Adipocyte (in vitro differentiated cells): ENCODE measurements around the gene MND1.

Source experiments
- DNase-seq: peaks from one replicate; pipeline ENCODE4 v3.0.0-alpha.2; 2015; ENCODE audit warnings: low read depth
- H3K27me3 ChIP-seq: replicated peaks from 2 replicates; pipeline ENCODE4 v1.7.0; 2013; ENCODE audit warnings: mild to moderate bottlenecking, low read length, moderate library complexity; ENCODE audit not compliant: control insufficient read depth, insufficient read depth
- H3K36me3 ChIP-seq: 2 replicates; pipeline ENCODE4 v1.7.0; 2013; ENCODE audit warnings: low read length, mild to moderate bottlenecking, moderate library complexity; ENCODE audit not compliant: control insufficient read depth, insufficient read depth, severe bottlenecking
- H3K4me1 ChIP-seq: 2 replicates; pipeline ENCODE4 v1.7.0; 2013; ENCODE audit warnings: mild to moderate bottlenecking, low read length, moderate library complexity; ENCODE audit not compliant: control insufficient read depth, insufficient read depth
- H3K4me3 ChIP-seq: 2 replicates; pipeline ENCODE4 v1.7.0; 2013; ENCODE audit warnings: mild to moderate bottlenecking, low read length, moderate library complexity
- H3K9ac ChIP-seq: 2 replicates; pipeline ENCODE4 v1.7.0; 2013; ENCODE audit warnings: mild to moderate bottlenecking, low read length, moderate library complexity
- H3K9me3 ChIP-seq: 2 replicates; pipeline ENCODE4 v1.7.0; 2013; ENCODE audit warnings: mild to moderate bottlenecking, low read length, moderate library complexity; ENCODE audit not compliant: control insufficient read depth

Gene MND1, protein sequence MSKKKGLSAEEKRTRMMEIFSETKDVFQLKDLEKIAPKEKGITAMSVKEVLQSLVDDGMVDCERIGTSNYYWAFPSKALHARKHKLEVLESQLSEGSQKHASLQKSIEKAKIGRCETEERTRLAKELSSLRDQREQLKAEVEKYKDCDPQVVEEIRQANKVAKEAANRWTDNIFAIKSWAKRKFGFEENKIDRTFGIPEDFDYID

DNA sequence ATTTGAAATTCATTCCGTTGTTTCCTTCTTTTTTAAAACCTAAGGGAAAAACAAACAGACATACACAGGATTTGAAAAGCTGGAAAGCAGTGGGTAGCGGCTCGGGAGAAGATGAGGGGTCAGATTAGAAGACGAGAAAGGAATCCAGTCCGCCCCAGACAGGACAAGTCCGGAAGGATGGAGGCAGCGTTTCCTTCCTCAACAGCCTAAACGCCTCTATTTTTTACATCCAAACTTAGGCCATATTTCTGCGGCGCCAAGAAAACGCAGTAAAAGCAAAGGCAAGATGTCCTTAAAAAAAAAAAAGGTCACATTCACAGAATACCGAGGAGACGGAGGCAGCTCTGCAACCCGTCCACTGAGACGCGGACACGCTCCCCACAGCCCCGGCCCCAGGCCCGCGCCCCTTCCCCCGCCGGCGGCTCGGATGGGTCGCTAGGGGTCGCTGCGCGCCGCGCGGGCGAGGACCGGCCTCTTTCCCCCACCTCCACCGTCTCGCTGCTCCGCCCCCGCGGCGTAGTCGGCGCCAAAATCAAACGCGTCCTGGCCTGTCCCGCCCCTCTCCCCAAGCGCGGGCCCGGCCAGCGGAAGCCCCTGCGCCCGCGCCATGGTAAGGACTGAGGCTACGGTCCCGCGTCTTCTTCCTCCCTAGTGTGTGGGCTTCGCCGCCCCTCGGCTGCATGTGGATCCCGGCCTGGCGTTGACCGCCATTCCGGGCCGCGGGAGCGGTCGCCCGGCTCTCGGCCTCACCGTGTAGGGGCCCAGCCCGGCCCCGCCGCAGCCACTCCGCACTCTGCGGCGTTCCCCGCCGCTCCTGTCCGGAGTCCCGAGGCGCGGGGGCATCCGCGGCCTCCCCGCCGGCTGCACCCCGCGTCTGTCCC is at the start of gene MND1:
Gene MND1 (plus strand): TSS at position 558 of the 881 bp plus-strand sequence. CDS start 50 bp downstream, at position 608.
- Histone ChIP-seq H3K9me3 (no peaks in the 10 kb centered on the region), H3K36me3 (no peaks in the 10 kb centered on the region), H3K9ac (peak within 1 kb of the TSS; percentile 71), H3K27me3 (no peaks in the 10 kb centered on the region), H3K4me3 (peak within 1 kb of the TSS; percentile 89), H3K4me1 (peaks cover 8% of the 10 kb centered on the region)
- DNase-seq, result peak; percentile 94

DNA sequence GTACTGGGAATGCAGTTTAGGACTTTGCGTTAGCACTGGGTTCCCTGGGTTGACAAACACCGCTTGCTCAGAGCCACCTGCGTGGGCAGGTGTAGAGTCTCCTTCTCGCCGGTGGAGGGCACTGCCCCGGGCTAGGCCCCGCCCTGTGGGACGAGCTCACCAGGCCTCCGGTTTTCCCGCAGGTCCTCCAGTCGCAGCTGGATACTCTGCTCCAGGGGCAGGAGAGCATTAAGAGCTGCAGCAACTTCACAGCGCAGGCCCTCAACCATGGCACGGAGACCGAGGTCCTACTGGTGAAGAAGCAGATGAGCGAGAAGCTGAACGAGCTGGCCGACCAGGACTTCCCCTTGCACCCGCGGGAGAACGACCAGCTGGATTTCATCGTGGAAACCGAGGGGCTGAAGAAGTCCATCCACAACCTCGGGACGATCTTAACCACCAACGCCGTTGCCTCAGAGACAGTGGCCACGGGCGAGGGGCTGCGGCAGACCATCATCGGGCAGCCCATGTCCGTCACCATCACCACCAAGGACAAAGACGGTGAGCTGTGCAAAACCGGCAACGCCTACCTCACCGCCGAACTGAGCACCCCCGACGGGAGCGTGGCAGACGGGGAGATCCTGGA is 49.2 kb upstream of the MND1 start:
- no peak for DNase-seq
- Histone ChIP-seq H3K27me3 (no peaks in the 10 kb centered on the region), H3K9me3 (peaks cover 12% of the 10 kb centered on the region), H3K4me3 (no peak overlapping the region), H3K9ac (no peak overlapping the region), H3K4me1 (peaks cover 12% of the 10 kb centered on the region), H3K36me3 (peaks cover 6% of the 10 kb centered on the region)

DNA sequence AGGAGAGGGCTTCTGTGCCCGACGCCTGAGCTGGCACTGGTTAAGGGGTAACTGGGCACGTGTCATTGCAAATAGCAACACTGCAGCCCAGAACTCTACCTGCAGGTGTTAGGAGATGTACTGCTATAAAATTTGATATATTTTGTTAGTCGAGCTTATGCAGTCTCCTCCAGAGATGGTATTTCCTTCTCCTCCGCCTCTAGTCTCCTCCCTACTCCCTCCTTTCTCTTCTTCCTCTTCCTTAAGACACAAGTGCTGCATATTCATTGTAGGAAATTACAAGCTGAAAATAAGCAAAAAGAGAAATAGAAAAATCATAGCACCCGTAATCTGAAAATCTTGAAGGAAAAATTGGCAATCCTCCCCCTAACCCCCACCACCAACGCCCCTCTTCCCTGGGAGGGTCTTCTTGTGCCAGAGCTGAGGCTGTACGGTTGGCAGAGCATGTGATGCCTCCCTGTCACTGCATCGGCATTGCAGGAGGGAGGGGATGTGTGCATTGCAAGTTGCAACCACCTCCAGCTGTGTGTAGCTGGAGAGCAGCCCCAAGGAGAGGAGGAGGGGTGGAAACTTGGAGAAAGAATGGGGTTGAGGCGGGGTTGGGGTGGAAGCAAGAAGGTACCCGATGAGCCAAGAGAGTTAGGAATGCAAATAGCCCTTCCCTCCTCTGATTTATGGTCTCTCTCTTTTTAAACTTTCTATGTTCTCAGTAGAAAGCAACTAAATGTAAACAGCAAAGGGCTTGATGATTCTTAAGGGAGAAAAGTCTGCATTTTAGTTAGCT is 48.3 kb upstream of the MND1 start:
- DNase-seq, result peak; percentile 54
- peaks cover 13% of the 10 kb centered on the region for H3K9me3 ChIP-seq
- peak overlapping the region; percentile 15 for H3K4me3 ChIP-seq
- H3K9ac ChIP-seq, result no peak overlapping the region
- H3K36me3 ChIP-seq, result peaks cover 7% of the 10 kb centered on the region
- peaks cover 12% of the 10 kb centered on the region for H3K4me1 ChIP-seq
- no peaks in the 10 kb centered on the region for H3K27me3 ChIP-seq

DNA sequence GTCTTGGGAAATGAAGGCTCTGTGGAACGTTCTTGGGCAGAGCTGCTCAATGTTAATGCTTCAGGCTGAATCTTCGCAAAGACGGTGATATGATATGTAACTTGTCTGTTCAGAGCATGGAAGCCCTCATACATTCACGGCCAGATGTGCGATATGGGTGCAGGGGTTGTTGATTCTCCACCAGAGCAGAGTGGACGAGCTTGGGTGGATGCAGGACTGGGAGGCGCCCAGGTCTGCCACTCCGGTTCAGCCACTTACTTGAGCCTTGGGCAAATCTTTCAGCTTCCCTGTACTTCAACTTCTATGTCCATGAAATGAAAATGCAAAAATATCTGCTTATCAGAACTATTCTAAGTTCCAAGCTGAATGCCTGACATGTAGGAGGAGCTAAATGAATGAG is 47.4 kb upstream of the MND1 start:
- Histone ChIP-seq H3K9me3 (peaks cover 19% of the 10 kb centered on the region), H3K4me1 (peaks cover 12% of the 10 kb centered on the region), H3K36me3 (peaks cover 10% of the 10 kb centered on the region), H3K4me3 (no peak overlapping the region), H3K9ac (no peak overlapping the region), H3K27me3 (no peaks in the 10 kb centered on the region)
- no peak for DNase-seq

DNA sequence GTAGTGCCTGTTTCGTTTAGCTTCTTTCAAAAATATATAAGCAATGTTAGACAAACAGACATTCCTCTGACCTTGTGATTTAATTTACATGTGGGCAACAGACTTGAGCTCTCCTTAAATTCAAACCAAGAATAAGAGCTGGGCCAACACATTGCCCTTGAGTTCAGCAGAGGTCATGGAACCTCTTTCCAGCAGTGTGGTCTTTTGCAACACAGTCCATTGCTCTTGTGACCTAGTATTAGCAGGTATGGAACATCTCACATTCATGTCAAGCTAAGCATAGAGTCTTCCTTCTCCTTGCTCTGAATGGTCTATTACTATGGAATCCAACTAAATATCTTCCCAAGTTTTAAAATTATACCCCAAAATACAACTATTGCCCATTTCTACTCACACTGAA is 33.7 kb upstream of the MND1 start:
- no peaks in the 10 kb centered on the region for H3K27me3 ChIP-seq
- no peaks in the 10 kb centered on the region for H3K9me3 ChIP-seq
- H3K9ac ChIP-seq, result no peak overlapping the region
- DNase-seq, result no peak
- no peak overlapping the region for H3K4me3 ChIP-seq
- no peaks in the 10 kb centered on the region for H3K4me1 ChIP-seq
- H3K36me3 ChIP-seq, result no peaks in the 10 kb centered on the region

DNA sequence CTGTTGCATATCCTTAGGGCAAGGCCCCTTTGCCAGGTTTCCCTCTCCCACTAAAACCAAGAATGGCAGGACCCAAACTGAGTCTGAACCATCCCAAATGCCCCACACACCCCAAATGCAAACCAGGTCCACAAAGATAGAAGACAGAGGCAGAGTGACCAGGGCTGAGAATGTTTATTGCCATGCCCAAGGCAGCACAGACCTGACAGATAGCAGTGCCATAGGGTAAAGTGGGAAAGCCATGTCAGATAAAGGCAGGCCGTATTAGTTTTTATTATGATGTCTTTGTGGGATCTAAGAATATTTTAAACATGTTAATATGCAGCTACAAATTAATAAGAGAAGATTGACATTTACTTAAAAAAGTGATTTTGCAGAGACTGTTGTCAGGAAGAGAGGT is 29.6 kb upstream of the MND1 start:
- no peak for DNase-seq
- Histone ChIP-seq H3K27me3 (no peaks in the 10 kb centered on the region), H3K36me3 (peaks cover 4% of the 10 kb centered on the region), H3K9me3 (no peaks in the 10 kb centered on the region), H3K4me3 (no peak overlapping the region), H3K9ac (no peak overlapping the region), H3K4me1 (no peaks in the 10 kb centered on the region)

DNA sequence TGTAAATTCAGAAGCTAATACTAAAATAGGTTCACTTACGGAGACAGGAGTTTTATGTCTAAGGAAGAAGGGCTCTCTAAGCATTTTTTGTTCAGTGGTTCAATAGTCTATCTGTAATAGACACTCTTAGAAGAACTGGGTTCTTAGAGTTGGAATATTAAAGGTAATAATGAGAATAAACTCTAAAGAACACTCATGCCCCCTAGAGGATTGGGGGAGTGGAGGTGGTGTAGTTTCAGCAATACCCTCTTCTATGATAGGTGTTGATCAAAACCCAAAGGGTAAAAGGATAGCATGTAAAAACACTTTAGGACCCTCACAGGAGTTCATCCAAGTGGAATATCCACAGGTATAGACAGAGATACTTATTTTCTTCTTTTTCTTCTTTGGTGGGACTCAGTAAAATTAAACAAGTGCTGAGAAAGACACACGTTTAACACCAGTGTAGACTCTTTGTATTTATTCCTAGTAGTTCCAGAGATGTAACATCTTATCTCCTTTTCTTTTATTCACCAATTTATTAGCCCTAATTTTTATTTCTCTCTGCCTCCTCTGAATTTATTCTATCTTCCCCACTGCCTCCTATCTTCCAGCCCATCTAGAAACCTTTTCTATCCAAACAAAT is 25.7 kb upstream of the MND1 start:
- DNase-seq, result peak; percentile 78
- H3K27me3 ChIP-seq, result no peaks in the 10 kb centered on the region
- H3K36me3 ChIP-seq, result peaks cover 7% of the 10 kb centered on the region
- H3K4me3 ChIP-seq, result no peak overlapping the region
- H3K9me3 ChIP-seq, result no peaks in the 10 kb centered on the region
- H3K9ac ChIP-seq, result no peak overlapping the region
- no peaks in the 10 kb centered on the region for H3K4me1 ChIP-seq

DNA sequence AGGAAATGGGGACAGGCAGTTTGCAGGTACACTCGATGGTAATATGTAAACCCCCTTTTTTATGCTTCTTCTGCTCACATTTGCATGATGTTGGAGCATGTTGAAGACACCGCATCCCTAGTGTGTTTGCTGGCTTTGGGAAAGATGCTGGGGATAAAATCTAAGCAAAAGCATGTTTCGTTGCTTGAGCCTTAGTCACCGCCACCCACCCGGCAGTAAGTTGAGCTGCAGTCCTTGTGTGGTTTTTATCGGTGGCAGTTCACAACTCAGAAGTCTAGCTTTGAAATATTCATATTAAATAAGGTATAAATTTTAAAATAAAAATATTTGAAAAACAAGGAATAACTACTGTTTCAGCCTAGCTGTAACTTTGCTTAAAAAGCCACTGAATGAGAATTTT is 21.7 kb upstream of the MND1 start:
- no peak overlapping the region for H3K9ac ChIP-seq
- no peak overlapping the region for H3K4me3 ChIP-seq
- H3K36me3 ChIP-seq, result peaks cover 6% of the 10 kb centered on the region
- DNase-seq, result no peak
- H3K9me3 ChIP-seq, result no peaks in the 10 kb centered on the region
- H3K4me1 ChIP-seq, result no peaks in the 10 kb centered on the region
- no peaks in the 10 kb centered on the region for H3K27me3 ChIP-seq

DNA sequence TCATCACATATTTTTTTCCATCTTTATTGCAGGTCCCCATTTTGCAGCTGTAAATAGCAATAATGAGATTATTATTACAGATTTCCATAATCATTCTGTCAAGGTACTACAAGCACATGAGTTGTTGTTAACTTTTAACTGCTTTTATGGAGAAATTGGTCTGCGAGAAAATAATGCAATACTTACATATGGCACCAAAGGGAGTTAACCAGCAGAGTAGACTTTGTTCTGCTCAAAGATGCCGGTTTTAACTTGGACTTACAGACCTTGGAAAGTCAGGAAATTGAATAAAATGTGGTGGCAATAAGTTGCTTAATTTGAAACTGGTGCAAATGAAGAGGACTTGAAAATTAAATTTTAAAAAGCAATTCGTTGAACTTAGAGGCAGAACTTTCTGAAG is 20.4 kb upstream of the MND1 start:
- H3K4me1 ChIP-seq, result no peaks in the 10 kb centered on the region
- no peak overlapping the region for H3K4me3 ChIP-seq
- peaks cover 4% of the 10 kb centered on the region for H3K36me3 ChIP-seq
- H3K27me3 ChIP-seq, result no peaks in the 10 kb centered on the region
- H3K9ac ChIP-seq, result no peak overlapping the region
- H3K9me3 ChIP-seq, result no peaks in the 10 kb centered on the region
- DNase-seq, result no peak

DNA sequence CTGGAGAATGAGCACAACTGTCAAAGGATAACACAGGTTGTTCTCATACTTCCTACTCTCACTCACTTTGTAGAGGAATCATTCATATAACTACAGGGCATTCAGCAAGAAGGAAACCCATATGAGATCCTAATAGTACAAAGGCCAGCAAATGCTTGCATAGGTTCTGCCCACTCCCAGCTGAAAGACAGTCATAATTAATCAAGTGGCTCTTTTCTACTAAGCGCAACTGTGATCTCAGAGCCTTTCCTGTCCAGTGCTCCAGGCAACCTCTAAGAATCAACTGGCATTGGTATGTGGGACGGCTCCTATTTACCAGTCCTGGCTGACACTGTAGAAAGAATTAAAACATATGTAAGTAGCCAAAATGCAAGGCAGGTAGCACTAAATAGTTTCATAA is 18.9 kb upstream of the MND1 start:
- DNase-seq, result no peak
- no peaks in the 10 kb centered on the region for H3K4me1 ChIP-seq
- no peak overlapping the region for H3K4me3 ChIP-seq
- no peaks in the 10 kb centered on the region for H3K27me3 ChIP-seq
- no peak overlapping the region for H3K9ac ChIP-seq
- peaks cover 4% of the 10 kb centered on the region for H3K36me3 ChIP-seq
- H3K9me3 ChIP-seq, result no peaks in the 10 kb centered on the region
